Activated effector memory CD4-positive, alpha-beta T cell treated with anti-CD3 and anti-CD28 coated beads, Interleukin-2, amount 50 U/mL, for 16 hours (primary cell): ENCODE measurements around the gene RAMACL.
A peak's percentile ranks its signal among the peaks of the same experiment; 100 is the strongest.

ENCODE experiments used
- DNase-seq: peaks from one replicate; pipeline ENCODE4 v3.0.0-alpha.2; 2020

The RAMACL gene

GRCh38 chr6:166572370-166573261, 13.9 kb downstream of the RAMACL start:
- DNase-seq: no peak

DNA sequence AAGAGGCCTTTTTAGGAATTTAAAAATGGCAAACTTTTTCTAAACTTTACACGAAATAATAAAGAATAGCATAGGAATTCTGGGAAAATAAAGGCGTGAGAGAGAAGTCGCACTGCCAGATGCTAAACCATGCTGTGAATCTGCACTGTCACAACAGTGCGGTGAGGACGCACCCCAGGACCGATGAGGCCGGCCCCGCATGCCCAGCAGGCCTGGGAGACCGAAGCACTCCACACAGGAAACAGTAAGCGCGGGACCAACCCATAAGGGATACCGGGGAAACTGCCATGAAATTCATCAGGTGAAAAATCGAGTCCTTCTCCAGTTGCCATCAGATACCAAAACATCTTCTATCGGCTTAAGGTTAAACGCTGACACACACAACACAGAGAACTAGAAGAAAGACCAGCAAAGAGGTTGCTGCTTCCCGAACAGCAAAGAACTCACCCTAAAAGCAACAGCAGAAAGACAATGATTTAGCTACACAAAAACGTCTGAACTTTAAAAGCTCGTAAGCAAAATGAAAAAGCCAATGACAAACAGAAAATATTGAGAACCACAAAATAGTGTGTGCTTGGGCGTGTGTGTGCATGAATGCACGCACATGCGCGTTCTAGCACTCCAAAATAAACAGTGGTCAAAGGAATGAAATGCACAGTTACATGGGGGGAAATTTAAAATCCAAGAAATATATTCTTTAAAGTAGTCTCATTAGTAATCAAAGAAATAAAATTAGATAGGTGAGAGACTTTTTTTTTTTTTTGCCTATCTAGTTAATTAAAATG, 15.4 kb downstream of the RAMACL start:
- no peak for DNase-seq

GRCh38 chr6:166569206-166569605, 17.3 kb downstream of the RAMACL start:
- no peak for DNase-seq

DNA sequence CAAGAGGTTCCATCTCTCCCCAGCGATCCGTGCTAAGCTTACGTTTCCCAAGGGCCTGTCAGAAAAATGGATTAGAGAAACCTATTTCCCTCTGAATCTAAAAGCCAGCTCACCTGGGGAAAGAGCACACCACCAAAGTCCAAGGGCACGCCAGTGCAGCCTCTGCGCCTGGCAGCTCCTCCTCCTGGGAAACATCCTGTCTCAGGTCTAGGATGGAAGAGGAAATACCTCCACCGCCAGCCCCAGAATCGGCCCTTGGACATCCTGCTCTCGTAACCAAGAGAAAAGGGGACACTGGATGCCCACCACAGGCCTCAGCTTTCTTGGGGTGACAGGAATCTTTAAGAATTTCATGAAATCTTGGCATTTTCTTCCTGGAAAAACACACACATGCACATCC, 18.7 kb downstream of the RAMACL start:
- no peak for DNase-seq

DNA sequence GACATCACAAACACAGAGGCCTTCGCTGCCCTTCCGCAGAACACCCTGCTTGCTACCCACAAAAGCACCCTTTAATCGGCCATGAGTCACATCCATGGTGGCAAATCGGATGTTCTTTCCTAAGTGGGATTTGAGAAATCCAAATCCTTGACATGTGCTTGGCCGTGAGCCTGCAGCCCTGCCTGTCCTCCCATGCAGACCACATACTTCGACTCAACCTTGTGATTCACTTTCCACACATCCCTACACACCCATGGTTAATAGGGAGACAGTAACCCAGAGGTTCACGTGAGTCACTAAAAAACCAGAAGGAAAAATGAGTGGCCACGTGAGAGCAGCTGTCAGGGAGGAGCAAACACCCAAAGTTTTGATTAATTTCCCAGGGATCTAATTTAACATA, 19.4 kb downstream of the RAMACL start:
- no peak for DNase-seq

GRCh38 chr6:166566026-166567011, 20.2 kb downstream of the RAMACL start:
- DNase-seq: peak; percentile 44

- DNase-seq: peak; percentile 56
Measured at GRCh38 chr6:166565084-166565967, 21.2 kb downstream of the RAMACL start.

- no peak for DNase-seq
Measured at GRCh38 chr6:166563805-166564204, 22.7 kb downstream of the RAMACL start.

DNA sequence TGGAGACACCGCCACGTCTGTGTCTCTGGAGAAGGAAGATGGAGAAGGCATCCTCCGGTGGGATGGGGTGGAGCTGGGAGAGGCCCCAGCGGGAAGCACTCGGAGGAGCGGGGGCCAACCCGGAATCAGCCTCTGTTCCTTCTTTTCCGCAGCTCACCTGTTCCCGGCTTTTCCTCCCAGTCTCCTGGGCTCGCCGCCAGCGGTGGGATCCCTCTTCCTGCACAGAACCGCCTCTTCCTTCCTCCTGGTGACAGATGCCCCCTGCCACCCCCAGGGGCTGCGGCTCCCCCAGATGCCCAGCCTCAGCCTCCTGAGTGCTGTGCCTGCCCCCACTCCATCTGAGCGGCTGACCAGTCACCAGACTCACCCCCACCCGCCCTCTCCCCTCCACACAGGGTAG, 23.3 kb downstream of the RAMACL start:
- no peak for DNase-seq

GRCh38 chr6:166562726-166563125, 23.8 kb downstream of the RAMACL start:
- peak; percentile 44 for DNase-seq

DNA sequence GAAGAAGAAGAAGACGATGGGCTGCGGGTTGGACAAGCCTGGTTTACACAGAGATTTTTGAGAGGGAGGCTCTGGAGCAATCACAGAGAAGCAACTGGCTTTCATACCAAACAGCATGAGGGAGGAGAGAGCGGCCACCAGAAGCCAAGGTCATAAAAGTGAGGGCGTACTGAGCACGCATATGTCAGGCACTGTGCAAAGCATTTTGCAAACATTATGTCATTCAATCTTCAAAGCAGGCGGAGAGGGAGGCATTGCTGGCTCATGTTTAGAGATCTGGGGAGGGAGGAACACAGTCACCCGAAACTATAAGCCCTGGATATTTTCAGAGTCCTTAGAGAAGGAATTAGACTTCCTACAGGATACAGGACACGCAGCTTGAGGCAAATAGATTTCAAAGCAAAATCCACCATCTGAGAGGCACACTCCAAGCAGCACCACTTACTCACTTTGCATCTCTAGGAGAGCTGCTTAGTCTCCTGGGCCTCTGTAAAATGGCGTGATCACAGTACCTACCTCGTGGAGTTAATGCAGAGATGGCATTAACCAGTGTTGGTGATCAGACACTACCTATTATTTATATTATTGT, 24.6 kb downstream of the RAMACL start:
- no peak for DNase-seq

- DNase-seq: no peak
Measured at GRCh38 chr6:166560222-166560621, 26.3 kb downstream of the RAMACL start.

GRCh38 chr6:166559662-166560061, 26.8 kb downstream of the RAMACL start:
- no peak for DNase-seq

DNA sequence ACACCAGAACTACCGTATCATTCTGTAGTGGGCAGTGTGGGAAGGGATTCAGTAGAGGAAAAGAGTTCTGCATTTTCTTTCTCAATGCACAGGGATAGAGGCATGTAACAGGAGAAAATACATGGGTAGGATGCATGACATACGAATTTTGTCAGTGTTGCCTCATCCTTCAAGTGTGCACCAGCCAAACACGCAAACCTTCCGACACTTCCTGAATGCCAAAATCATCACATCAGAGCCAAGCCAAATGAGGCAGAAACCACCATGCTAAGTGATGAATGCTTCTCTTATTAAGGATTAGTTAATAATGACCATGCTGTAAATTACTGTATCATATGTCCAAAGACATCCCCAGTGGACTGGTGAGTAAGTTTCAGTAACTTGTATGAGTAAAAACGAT, 27.3 kb downstream of the RAMACL start:
- DNase-seq: no peak

DNA sequence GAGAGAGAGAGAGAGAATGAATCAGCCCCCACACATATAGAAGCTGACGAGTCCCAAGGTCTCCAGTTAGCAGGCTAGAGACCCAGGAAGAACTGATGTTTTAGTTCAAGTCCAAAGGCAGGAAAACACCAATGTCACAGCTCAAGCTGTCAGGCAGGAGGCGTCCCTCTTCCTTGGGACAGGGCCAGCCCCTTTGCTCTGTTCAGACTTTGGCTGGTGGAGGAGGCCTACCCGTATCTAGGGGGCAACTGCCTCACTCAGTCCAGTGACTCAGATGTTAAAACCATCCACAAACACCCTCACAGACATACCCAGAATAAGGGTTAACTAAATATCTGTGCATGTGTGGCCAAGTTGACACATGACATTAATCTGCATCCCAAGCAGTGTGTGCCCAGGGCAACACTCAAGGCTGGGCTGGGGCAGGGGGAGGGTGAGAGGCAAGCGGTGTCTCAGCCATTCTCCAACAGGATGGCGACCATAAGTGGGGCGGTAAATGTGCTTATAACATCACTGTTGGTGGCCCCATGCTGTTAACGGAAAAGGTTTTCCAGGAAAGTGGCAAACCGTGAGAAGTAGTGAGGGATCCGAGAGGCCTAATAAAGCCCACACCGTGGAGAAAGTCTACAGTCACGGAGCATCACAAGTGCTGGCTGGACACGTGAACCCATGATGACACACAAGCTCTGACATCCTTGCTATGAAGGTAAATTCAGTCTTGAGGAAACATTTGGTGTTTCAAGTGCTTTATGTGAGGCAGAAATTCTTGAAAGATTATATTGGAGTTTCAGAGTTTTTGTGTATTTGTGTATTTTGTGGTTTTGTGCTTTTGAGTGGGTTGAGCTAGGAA, 28.1 kb downstream of the RAMACL start:
- DNase-seq: no peak

DNA sequence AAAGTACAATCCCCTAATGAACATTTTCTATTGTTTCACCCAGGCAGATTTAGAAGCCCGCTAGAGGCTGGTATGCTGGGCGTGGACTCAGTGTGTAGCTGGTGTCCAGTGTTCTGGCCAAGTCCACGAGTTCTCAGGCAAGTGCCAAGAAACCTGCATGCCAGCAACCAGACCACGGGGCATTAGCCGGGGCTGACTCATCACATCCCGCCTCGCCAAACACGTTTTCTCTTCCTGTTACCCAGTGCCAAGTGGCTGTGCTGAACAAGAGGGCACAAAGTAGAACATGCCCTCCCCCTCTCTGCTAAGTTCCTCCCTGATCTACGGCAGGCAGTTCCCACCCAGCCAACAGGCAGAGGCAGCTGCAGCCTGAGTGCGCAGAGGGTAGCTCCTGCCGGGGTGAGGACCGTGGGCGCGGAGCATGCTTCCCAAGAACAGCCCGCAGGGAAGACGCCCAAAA, 29.6 kb downstream of the RAMACL start:
- DNase-seq: no peak

DNA sequence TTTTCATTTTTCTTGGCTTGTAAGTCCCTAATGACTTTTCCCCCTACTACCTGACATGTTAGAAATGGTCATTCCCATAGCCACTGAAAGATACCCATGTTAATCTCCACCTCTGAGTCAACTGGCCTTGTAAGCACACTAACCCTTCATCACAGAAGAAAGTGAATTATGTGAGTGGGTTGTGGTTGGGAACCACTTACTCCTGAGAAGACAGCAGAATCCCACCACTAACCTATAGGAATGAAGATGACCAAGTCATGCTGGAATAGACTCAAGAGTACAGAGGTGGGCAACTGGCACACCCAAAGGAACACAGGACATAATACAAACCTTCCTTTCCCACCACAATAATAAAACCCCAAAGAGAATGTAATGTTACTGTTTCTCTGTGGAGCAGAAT, 30.1 kb downstream of the RAMACL start:
- no peak for DNase-seq

DNA sequence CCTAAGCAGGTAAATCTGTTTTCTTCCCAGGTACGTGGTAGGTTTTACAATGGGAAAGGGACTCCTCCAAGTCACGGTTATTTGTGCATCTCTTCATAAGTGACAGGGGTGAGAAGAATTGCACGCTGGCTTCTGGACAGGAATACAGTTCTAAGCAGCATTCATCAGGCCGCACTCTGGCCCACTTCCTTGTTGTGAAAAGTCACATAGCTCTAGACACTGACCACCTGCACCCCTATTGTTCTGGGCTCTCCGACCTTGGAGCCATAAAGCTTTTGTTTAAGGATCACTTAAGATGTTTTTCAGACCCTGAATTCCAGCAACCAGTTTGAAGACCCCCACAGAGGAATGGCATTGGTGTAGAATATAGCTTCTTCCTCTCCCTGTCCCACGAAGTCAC, 31.4 kb downstream of the RAMACL start:
- no peak for DNase-seq

DNA sequence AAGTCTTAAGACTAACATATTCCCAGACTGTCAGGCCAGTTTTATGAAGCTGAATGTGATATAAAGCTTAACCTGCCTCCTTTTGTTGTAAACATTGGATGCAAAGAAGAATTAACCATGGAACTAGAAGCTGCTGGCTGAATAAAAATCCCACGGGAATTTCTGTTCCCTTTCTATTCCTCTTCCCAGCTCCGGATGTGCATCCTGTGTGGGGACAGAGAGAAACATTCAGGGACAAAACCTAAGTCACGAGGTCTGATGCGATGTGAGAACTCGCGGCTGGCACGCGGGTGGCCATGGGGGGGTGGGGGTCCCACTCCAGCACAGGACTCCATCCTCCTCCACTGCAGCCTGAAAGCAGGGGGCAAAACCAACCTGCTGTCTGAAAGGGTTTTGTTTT, 32.2 kb downstream of the RAMACL start:
- DNase-seq: no peak

DNA sequence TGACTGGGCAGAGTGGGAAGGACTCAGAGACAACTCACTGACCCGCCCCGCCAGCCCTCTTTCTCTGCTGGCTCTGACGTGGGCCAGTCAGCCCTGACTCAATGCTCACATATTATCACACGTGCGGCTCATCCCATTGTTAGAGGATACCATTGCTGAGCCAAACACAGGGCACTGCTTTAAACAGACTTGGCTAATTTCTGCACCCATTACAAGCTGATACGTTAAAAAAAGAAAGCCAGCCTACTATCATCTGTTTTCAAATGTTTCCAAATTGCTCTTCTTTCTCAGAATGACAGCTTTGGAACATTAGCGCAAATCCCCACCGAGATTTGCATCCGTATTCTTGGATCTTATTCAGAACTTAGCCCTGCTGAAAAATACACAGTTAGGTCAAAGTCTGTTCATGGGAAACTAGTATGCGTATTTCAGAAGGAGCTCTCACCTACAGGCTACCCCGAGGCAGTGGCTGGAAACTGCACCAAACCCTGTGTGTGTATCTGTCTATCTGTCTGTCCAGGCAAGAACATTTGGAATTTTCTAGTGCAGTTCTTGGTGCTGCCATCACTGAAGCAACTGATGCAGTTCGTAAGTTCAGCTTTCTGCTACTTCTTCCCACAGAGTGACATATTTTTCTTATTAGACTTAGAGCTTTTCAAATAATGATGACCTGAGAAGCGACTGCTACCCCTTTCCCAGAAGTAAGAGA, 32.8 kb downstream of the RAMACL start:
- no peak for DNase-seq
